ENCODE results near the gene ABHD2. TPM values are rescaled to one million over a fixed set of nuclear protein-coding genes. Genes with fewer than 3 reads are reported as not detected.

Gene ABHD2
- total RNA-seq, 2 experiments from 2014 or later, result 36.0 to 39.2 TPM

DNA sequence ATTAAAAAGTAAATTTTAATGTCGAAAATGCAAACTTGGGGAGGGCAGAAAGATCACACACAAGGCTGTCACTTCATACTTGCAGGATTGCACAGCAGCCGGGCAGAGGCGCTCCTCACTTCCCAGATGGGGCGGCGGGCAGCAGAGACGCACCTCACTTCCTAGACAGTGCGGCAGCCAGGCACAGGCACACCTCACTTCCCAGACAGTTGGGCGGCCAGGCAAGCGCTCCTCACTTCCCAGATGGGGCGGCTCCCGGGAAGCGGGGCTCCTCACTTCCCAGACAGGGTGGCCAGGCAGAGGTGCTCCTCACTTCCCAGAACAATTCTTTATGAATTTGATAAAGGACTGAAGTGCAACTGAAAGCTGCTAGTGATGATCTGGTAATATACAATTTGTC is 111.9 kb downstream of the ABHD2 start:
- H3K4me1 Mint-ChIP-seq (ENCODE audit: low read depth), result peaks cover 18% of the 10 kb centered on the region
- CTCF ChIA-PET, result no interaction called here
- Histone ChIP-seq H3K4me3 (ENCODE audit: low read length) (no peak overlapping the region), H3K4me1 (ENCODE audit: insufficient read depth, low read length) (peaks cover 19% of the 10 kb centered on the region), H3K27ac (ENCODE audit: low read depth in 1 of 2, low read length in 2 of 2) (no peak overlapping the region), H3K36me3 (ENCODE audit: insufficient read depth, low read length) (peaks cover 33% of the 10 kb centered on the region), H3K27me3 (ENCODE audit: control insufficient read depth in 1 of 2, insufficient read depth in 2 of 2, low read length in 2 of 2) (no peaks in the 10 kb centered on the region), H3K9me3 (ENCODE audit: control insufficient read depth in 1 of 2, insufficient read depth in 1 of 2, low read length in 2 of 2) (no peaks in the 10 kb centered on the region)
- ATAC-seq (ENCODE audit: poor library complexity) (no peak), DNase-seq (no peak)
- no peaks in the 10 kb centered on the region for H3K27me3 Mint-ChIP-seq
- POLR2A ChIA-PET, result interaction anchor here (0.9 kb wide), 1 partner anchor 112 kb away, joined by 3 read pairs; the partner anchor contains the start of gene ABHD2
- H3K9me3 Mint-ChIP-seq, result no peaks in the 10 kb centered on the region
- peaks cover 54% of the 10 kb centered on the region for H3K36me3 Mint-ChIP-seq (ENCODE audit: low read depth)
- TF ChIP-seq, protein P1, sequence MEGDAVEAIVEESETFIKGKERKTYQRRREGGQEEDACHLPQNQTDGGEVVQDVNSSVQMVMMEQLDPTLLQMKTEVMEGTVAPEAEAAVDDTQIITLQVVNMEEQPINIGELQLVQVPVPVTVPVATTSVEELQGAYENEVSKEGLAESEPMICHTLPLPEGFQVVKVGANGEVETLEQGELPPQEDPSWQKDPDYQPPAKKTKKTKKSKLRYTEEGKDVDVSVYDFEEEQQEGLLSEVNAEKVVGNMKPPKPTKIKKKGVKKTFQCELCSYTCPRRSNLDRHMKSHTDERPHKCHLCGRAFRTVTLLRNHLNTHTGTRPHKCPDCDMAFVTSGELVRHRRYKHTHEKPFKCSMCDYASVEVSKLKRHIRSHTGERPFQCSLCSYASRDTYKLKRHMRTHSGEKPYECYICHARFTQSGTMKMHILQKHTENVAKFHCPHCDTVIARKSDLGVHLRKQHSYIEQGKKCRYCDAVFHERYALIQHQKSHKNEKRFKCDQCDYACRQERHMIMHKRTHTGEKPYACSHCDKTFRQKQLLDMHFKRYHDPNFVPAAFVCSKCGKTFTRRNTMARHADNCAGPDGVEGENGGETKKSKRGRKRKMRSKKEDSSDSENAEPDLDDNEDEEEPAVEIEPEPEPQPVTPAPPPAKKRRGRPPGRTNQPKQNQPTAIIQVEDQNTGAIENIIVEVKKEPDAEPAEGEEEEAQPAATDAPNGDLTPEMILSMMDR (IDR thresholded peaks at IDR 0.05), result no peak
- no peak overlapping the region for H3K4me3 Mint-ChIP-seq
- intact Hi-C loops (cut with DNase I, micrococcal nuclease), result no loop called here
- no peak overlapping the region for H3K27ac Mint-ChIP-seq

DNA sequence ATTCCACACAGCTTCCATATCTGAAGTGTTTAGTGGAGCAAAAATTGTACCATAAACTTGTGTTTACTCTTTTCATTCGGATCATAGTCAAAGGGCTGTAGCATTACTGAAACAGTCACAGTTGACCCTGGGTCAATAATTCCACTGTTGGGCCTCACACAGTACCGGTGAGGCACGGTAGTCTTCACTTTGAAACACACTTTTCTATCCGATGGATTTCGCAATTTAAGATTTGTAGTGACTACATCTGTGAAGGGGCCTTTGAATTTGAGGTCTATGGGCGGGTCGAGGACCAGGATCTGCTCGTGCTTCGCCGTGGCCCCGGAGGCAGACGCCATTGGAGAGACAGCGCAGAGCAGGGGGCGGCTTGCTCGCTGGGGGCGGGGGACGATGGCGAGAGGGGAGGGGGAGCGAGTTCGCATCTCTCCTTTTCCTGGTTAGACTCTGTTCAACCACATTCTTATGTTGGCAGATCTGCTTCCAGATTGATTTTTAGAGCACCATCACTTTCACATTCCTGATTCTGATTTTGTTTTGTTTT is 113.3 kb downstream of the ABHD2 start:
- ChIA-PET POLR2A (no interaction called here), CTCF (interaction anchor here (0.8 kb wide), 1 partner anchor 297 kb away, joined by 3 read pairs; no protein-coding TSS in a partner anchor)
- peaks cover 21% of the 10 kb centered on the region for H3K36me3 ChIP-seq (ENCODE audit: insufficient read depth, low read length)
- no peak overlapping the region for H3K27ac ChIP-seq (ENCODE audit: low read depth in 1 of 2, low read length in 2 of 2)
- no peak for ATAC-seq (ENCODE audit: poor library complexity)
- TF ChIP-seq, protein P1 (IDR thresholded peaks at IDR 0.05), result no peak
- intact Hi-C loops (cut with DNase I, micrococcal nuclease), result no loop called here
- no peak overlapping the region for H3K27ac Mint-ChIP-seq
- no peak for DNase-seq
- H3K4me1 Mint-ChIP-seq (ENCODE audit: low read depth), result peaks cover 18% of the 10 kb centered on the region
- H3K4me3 Mint-ChIP-seq, result no peak overlapping the region
- no peaks in the 10 kb centered on the region for H3K9me3 Mint-ChIP-seq
- H3K27me3 Mint-ChIP-seq, result no peaks in the 10 kb centered on the region
- peaks cover 22% of the 10 kb centered on the region for H3K4me1 ChIP-seq (ENCODE audit: insufficient read depth, low read length)
- H3K36me3 Mint-ChIP-seq (ENCODE audit: low read depth), result peaks cover 40% of the 10 kb centered on the region
- no peaks in the 10 kb centered on the region for H3K9me3 ChIP-seq (ENCODE audit: control insufficient read depth in 1 of 2, insufficient read depth in 1 of 2, low read length in 2 of 2)
- no peak overlapping the region for H3K4me3 ChIP-seq (ENCODE audit: low read length)
- H3K27me3 ChIP-seq (ENCODE audit: control insufficient read depth in 1 of 2, insufficient read depth in 2 of 2, low read length in 2 of 2), result no peaks in the 10 kb centered on the region

DNA sequence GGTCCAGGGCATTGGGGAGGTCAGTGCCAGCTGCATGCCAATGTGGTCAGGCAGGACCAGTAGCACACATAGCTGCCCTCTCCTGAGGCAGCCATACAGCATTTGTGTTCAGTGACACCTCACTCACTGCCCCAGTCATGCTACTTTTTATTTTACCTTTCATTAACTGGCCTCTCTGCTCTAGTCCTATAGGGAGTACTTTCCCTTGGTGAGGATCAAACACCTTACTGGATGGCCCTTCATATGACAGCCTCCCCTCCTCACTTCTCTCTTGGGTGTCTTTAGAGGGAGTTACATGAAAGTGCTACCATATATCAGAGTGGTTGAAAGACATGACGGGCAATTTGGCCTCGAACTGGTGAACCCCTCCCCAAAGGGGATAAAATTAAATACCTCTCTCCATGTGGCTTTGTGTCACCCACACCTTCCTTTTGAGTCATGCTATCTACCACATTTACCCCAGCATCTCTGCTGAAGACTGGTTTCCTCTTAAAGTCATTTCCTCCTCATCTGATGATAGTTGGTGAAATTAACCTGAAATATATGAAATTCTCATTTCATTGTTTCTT is 115.5 kb downstream of the ABHD2 start:
- Mint-ChIP-seq H3K27ac (no peak overlapping the region), H3K4me1 (ENCODE audit: low read depth) (peaks cover 24% of the 10 kb centered on the region), H3K27me3 (no peaks in the 10 kb centered on the region), H3K4me3 (no peak overlapping the region), H3K9me3 (no peaks in the 10 kb centered on the region), H3K36me3 (ENCODE audit: low read depth) (peaks cover 23% of the 10 kb centered on the region)
- H3K27me3 ChIP-seq (ENCODE audit: control insufficient read depth in 1 of 2, insufficient read depth in 2 of 2, low read length in 2 of 2), result no peaks in the 10 kb centered on the region
- H3K36me3 ChIP-seq (ENCODE audit: insufficient read depth, low read length), result peaks cover 10% of the 10 kb centered on the region
- ChIA-PET CTCF (no interaction called here), POLR2A (no interaction called here)
- H3K4me1 ChIP-seq (ENCODE audit: insufficient read depth, low read length), result peaks cover 28% of the 10 kb centered on the region
- peak; percentile 56 for ATAC-seq (ENCODE audit: poor library complexity)
- no peaks in the 10 kb centered on the region for H3K9me3 ChIP-seq (ENCODE audit: control insufficient read depth in 1 of 2, insufficient read depth in 1 of 2, low read length in 2 of 2)
- no peak overlapping the region for H3K27ac ChIP-seq (ENCODE audit: low read depth in 1 of 2, low read length in 2 of 2)
- no peak overlapping the region for H3K4me3 ChIP-seq (ENCODE audit: low read length)
- TF ChIP-seq, protein P1 (IDR thresholded peaks at IDR 0.05), result no peak
- intact Hi-C loops (cut with DNase I, micrococcal nuclease), result no loop called here
- DNase-seq, result peak in 2 of 14 experiments; percentile 7 to 31

Data from CD4-positive, alpha-beta T cell (primary cell).